ENCODE data around the gene SLC9A6.

Gene SLC9A6

GRCh38 chrX:135985157-135985972, at the start of gene SLC9A6:
TSS of gene SLC9A6 (plus strand) at chrX:135985435. CDS start at chrX:135985659, 224 bp downstream.
- in situ Hi-C loops (cut with HindIII; ENCODE audit: low pct_unique_long_range_greater_than_20kb, low sequenced_read_pairs): no loop called here

GRCh38 chrX:135944486-135944885, 40.7 kb upstream of the SLC9A6 start:
- TF ChIP-seq JUND (IDR thresholded peaks at IDR 0.05; ENCODE audit: low read depth): no peak
- in situ Hi-C loops (cut with HindIII; ENCODE audit: low pct_unique_long_range_greater_than_20kb, low sequenced_read_pairs): no loop called here
- DNase-seq (ENCODE audit: low read depth in 1 of 2, low spot score in 1 of 2): no peak

More at GRCh38 chrX:135985157-135985972, at the start of gene SLC9A6:
- TF ChIP-seq JUND (IDR thresholded peaks at IDR 0.05; ENCODE audit: low read depth): no peak
- peak in 1 of 2 experiments; percentile 53 for DNase-seq (ENCODE audit: low read depth in 1 of 2, low spot score in 1 of 2)

GRCh38 chrX:135951291-135951690, 33.9 kb upstream of the SLC9A6 start:
- no peak for TF ChIP-seq JUND (IDR thresholded peaks at IDR 0.05; ENCODE audit: low read depth)

GRCh38 chrX:135973025-135973547, 12.1 kb upstream of the SLC9A6 start:
- in situ Hi-C loops (cut with HindIII; ENCODE audit: low pct_unique_long_range_greater_than_20kb, low sequenced_read_pairs): no loop called here
- no peak for TF ChIP-seq JUND (IDR thresholded peaks at IDR 0.05; ENCODE audit: low read depth)
- peak in 1 of 2 experiments; percentile 37 for DNase-seq (ENCODE audit: low read depth in 1 of 2, low spot score in 1 of 2)

More at GRCh38 chrX:135951291-135951690, 33.9 kb upstream of the SLC9A6 start:
- in situ Hi-C loops (cut with HindIII; ENCODE audit: low pct_unique_long_range_greater_than_20kb, low sequenced_read_pairs): no loop called here
- no peak for DNase-seq (ENCODE audit: low read depth in 1 of 2, low spot score in 1 of 2)

- no peak for TF ChIP-seq JUND (IDR thresholded peaks at IDR 0.05; ENCODE audit: low read depth)
- in situ Hi-C loops (cut with HindIII; ENCODE audit: low pct_unique_long_range_greater_than_20kb, low sequenced_read_pairs): no loop called here
- peak; percentile 30 to 82 for DNase-seq (ENCODE audit: low read depth in 1 of 2, low spot score in 1 of 2)
Measured at GRCh38 chrX:135973548-135974278, 11.5 kb upstream of the SLC9A6 start, which contains the start of gene MMGT1. TSS of gene MMGT1 (minus strand) at chrX:135973988. CDS start at chrX:135973675, 313 bp downstream.

- TF ChIP-seq JUND (IDR thresholded peaks at IDR 0.05; ENCODE audit: low read depth): no peak
- peak in 1 of 2 experiments; percentile 65 for DNase-seq (ENCODE audit: low read depth in 1 of 2, low spot score in 1 of 2)
- in situ Hi-C loops (cut with HindIII; ENCODE audit: low pct_unique_long_range_greater_than_20kb, low sequenced_read_pairs): no loop called here
Measured at GRCh38 chrX:135974279-135974856, 10.9 kb upstream of the SLC9A6 start.

- TF ChIP-seq JUND (IDR thresholded peaks at IDR 0.05; ENCODE audit: low read depth): no peak
- in situ Hi-C loops (cut with HindIII; ENCODE audit: low pct_unique_long_range_greater_than_20kb, low sequenced_read_pairs): no loop called here
- no peak for DNase-seq (ENCODE audit: low read depth in 1 of 2, low spot score in 1 of 2)
Measured at GRCh38 chrX:135975421-135975820, 9.8 kb upstream of the SLC9A6 start.

- in situ Hi-C loops (cut with HindIII; ENCODE audit: low pct_unique_long_range_greater_than_20kb, low sequenced_read_pairs): no loop called here
- DNase-seq (ENCODE audit: low read depth in 1 of 2, low spot score in 1 of 2): peak in 1 of 2 experiments; percentile 13
- no peak for TF ChIP-seq JUND (IDR thresholded peaks at IDR 0.05; ENCODE audit: low read depth)
Measured at GRCh38 chrX:135977611-135978010, 7.6 kb upstream of the SLC9A6 start.

- DNase-seq (ENCODE audit: low read depth in 1 of 2, low spot score in 1 of 2): no peak
- in situ Hi-C loops (cut with HindIII; ENCODE audit: low pct_unique_long_range_greater_than_20kb, low sequenced_read_pairs): no loop called here
- no peak for TF ChIP-seq JUND (IDR thresholded peaks at IDR 0.05; ENCODE audit: low read depth)
Measured at GRCh38 chrX:135981010-135981409, 4.2 kb upstream of the SLC9A6 start.

- no peak for TF ChIP-seq JUND (IDR thresholded peaks at IDR 0.05; ENCODE audit: low read depth)
Measured at GRCh38 chrX:135981668-135982067, 3.6 kb upstream of the SLC9A6 start.

GRCh38 chrX:135982860-135983259, 2.4 kb upstream of the SLC9A6 start:
- in situ Hi-C loops (cut with HindIII; ENCODE audit: low pct_unique_long_range_greater_than_20kb, low sequenced_read_pairs): no loop called here
- no peak for TF ChIP-seq JUND (IDR thresholded peaks at IDR 0.05; ENCODE audit: low read depth)
- DNase-seq (ENCODE audit: low read depth in 1 of 2, low spot score in 1 of 2): no peak

More at GRCh38 chrX:135981668-135982067, 3.6 kb upstream of the SLC9A6 start:
- no peak for DNase-seq (ENCODE audit: low read depth in 1 of 2, low spot score in 1 of 2)
- in situ Hi-C loops (cut with HindIII; ENCODE audit: low pct_unique_long_range_greater_than_20kb, low sequenced_read_pairs): no loop called here

- in situ Hi-C loops (cut with HindIII; ENCODE audit: low pct_unique_long_range_greater_than_20kb, low sequenced_read_pairs): no loop called here
- TF ChIP-seq JUND (IDR thresholded peaks at IDR 0.05; ENCODE audit: low read depth): no peak
- DNase-seq (ENCODE audit: low read depth in 1 of 2, low spot score in 1 of 2): no peak
Measured at GRCh38 chrX:135984256-135984655, 979 bp upstream of the SLC9A6 start.
